HTERT RPE-1 (cell line): ENCODE data around the gene GPR35.

Source experiments
- in situ Hi-C: fragments of 300-500 bp; cut with MboI; formaldehyde crosslinking; loops from 4 replicates; pipeline ENCODE4 v1.14.3; 2020; ENCODE audit warnings: low sequenced_read_pairs

The GPR35 gene

DNA sequence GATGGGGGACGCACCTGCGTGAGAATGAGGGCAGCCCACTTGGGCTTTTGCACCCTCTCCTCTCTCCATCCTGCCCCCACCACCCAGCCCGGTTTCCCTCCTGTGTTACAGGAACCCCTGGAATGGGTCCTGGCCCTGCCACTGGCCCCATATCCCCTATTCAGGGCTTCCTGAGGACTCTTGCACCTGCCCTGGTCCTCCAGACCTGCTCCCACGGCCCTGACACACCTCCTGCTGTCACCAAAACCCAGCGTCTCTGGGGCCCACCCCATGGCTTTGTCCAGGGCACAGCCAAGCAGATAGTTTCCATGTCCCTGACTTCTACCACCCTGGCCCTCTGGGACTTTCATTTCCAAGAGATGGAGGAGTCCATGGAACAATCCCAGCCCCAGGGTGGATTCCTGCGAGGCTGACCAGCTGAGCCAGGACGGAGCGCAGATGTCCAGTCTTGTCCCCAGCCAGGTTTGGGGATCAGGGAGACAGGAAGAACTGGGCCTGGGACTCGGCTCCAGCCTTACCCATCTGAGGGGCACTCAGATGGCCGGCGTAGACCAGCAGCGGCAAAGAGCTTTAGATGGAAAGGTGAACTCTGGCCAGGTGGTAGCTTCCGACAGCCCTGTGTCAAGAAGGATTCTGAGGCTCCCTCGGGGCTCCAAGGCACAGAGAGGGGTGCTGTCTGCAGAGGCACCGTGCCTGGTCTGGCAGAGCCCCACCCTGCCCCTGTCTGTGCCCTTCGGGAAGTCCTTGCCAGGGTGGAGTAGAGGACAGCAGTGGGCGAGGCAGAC lies 12.0 kb downstream of the GPR35 start:
- in situ Hi-C loops, result no loop called here

DNA sequence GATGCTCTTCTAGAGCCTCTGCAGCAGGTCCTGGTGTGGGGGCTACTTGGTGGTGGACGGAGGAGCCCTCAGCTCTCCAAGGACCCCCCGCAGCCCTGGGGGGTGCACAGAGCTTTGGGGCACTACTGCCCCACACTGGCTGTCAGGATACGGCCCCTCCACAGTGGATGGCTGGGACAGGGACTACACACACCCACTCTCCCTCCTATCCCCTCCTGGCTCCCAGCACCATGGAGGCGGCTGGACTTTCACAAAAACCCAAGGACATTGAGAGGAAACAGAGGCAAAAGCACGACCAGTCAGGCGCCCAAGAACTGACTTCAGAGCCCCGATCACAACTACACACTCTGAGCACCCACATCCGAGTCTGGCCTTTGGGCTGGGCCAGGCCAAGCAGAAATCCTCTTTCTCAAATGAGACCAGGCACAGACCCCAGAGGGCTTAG lies 12.6 kb downstream of the GPR35 start:
- in situ Hi-C loops, result no loop called here

DNA sequence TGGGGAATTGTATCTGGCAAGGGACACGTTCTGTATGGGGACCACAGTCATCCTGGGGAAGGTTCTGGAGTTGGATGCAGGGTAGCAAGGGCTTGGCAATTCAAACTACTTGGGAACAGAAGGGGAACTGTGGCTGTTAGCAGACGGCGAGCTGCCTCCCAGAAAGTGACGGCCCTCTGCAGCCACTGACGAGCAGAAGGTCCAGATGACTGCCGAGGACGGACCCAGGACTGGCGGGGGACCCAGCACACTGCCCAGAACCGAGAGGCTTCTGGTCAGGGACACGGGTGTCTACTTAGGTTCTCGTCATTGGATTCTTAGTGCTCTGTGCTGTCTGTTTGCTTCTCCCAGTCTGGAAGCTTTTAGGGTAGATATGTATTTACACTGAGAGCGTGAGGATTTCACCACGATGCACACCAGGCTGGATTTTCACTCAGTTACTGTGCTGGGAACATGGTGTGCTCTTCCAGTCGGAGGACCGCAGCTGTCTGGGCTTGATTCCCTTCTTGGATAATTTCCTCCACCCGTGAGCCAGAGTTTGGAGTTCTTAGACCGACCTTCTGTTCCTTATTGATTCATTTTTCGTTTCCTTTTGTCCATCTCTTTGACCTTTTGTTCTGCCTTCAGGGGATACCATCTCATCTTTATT lies 13.4 kb downstream of the GPR35 start:
- in situ Hi-C loops, result no loop called here

DNA sequence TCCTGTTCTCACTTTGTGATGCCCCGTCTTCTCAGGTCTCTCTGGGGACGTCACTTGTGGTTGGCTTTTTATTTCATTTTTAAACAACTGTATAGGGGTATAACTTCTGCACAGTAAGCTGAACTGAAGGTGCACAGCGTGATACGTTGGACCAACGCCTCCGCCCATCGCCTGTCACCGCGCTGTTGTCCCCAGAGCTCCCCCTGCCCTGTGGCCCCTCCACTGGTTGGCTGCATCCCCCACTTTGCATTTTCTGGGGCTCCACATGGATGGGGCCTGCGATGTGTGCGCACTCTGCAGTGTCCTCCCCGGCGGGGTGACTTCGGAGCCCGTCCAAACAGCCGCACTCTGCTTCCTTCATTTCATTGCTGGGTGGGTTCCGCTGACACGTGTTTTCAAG lies 14.3 kb downstream of the GPR35 start:
- in situ Hi-C loops, result no loop called here

DNA sequence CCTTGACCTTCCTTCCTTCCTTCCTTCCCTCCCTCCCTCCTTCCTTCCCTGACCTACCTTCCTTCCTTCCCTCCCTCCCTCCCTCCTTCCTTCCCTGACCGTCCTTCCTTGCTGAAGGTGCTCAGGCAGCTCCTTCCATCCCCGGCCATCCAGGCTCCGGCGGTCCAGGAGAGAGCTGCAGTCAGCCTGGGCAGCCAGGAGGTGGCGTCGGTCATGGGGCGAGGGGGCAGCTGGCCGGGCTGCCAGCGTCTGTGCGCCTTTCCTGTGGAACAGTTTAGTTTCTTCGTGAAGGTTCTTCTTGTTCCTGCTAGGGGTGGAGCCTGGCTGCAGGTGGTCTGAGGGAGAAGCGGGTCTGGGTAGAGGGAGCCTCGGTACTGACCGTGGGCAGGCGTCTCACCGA lies 15.7 kb downstream of the GPR35 start:
- in situ Hi-C loops, result no loop called here

DNA sequence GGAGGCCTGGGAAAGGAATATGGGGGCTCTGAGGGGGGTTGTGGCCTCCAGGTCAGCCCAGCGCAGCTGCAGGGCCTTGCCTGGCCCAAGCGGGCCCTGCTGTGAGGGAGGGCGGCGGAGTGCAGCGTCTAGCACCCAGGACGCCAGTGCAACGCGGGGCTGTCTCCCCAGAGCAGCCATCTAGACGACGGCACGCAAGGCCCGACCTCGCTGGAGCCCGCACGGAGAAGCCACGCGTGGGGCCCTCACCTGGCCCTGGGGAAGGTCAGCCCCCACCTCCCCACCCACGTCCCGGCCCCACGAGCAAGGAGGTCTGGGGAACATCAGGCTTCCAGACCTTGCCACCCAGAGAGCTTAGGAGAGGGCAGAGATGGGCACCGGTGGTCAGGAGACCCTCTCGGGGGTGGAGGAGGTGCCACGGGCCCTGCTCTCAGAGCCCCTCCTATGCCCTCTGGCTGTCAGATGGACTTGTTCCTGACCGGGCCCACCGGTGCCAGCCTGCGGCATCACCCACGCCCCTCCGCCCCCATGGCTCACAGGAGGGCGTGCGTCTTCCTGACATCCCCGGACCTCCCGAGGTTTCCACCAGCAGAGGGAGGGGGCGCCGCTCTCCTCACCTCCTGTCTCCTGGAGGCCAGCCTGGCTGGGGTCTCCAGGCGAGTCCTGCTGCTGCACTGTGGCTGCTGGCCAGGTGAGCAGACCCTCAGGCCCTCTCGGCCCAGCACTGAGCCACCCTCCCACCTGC lies 17.0 kb downstream of the GPR35 start:
- in situ Hi-C loops, result no loop called here

DNA sequence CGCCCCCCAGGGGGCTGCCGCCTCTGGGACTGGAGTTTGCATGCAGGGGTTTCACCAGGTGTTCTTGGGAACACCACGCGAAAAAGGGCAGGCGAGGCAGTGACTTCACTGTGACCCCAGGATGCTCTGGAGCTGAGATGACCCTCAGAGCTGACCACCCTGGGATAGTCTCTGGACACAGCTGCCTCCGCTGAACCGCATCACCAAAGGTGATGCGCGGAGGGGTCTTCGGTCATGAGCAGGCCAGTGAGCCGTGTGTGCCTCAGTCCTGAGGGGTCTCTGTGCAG lies 17.5 kb downstream of the GPR35 start:
- in situ Hi-C loops, result no loop called here

DNA sequence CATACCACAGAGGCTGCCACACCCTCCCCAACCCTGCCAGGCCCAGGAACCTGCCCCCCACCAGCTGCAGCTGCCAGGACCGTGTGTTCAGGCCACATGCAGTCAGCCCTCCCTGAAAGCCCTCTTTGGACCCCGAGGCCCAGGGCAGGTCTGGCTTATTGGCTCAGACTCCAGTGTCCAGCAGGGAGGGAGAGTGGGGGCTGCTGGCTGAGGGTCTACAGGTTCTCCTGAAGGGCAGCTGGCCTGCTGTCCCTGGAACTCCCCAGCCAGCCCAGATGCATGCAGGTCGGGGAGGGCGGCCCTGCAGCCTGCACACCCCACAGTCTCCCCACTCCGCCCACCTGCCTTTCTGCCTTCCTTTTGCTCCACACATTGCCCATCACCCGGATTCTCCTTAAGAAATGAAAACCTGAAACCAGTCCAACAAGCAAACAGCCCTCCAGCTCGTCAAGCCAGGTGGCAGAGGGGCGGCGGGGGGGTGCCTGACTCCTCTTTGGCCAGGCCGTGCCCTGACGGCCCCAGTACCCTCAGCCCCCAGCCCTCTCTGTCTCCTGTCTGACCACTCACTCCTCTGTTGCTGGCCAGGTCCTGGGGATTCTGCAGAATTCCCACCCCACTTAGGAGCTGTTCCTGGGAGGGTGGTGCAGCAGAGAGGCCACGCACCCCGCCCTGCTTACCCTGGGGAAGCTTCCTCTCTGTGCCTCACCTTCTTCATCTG lies 18.0 kb downstream of the GPR35 start:
- in situ Hi-C loops, result no loop called here

DNA sequence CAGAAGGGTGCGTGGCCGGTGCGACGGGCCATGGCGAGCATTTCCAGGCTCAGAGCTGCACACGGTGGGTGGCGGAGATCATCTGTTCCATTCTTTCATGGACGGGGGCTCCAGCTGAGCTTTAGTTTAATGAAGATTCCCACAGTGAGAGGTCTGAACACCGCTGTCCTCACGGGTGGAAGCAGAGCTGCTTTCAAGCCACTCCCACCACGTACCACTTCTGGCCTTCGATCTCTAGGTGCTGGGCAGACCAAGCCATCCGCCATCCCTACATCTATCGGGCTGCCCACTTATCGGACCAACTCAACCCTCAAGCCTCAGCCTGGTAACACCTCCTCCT lies 18.5 kb downstream of the GPR35 start:
- in situ Hi-C loops, result no loop called here

DNA sequence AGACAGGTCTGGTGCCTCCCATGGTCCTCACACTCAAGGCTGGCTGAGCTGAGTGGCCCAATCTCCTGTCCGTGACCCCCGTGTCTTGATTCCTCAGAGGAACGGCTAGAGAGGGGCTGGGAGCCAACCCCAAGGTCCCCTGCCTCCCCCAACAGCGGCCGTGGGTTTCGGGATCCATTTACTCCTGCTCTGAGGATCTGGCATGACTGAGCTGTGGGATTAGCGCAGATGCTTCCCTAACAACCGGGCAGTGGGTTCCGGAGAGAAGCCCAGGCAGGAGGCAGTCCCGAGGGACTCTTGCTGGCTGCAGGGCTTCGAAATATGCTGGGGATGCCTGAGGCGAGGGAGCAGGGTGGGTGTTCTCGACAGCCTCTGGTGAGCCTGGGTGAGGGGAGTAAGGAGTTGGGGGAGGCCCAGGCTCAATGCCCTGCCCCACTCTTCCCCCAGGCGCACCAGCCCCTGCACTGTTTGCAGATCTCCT lies 18.9 kb downstream of the GPR35 start:
- in situ Hi-C loops, result no loop called here

DNA sequence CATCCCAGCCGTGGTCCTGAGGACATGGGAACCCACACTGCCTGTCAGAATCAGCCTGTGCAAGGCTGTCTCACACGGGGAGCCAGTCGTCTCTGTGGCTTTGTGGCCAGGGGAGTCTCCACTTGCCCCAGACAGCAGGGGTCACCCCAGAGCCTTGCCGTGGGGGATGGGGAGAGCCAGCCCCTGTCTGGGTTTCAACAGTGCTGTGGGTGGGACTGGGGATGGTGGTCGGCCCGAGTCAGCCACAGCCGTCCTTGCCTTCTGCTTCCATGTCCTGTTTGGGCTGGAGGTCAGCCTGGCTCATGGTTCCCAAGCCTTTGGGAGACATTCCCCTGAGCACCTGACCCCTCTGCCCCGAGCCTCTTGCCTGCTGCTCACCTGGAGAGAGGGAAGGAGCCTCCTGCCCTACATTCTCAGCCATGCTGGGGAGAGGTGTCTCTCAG lies 19.6 kb downstream of the GPR35 start:
- in situ Hi-C loops, result no loop called here

DNA sequence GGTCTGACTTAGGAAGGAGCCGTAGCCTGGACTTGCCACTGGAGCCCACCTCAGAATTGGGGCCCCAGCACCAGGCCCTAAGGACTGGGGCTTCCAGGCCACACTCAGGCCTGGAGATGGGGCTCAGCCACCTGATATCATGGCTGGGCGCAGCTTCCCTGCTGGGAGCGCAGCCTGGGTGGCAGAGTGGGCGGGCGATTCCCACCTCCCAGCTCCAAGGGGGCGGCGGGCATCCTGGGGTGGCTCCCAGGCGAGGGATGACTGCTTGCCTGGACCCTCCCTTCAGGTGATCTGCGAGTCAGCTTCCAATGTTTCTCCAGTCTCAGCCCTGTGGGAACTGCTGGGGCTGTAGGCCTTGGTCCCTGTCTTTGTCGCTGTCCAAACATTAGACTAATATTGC lies 20.1 kb downstream of the GPR35 start:
- in situ Hi-C loops, result no loop called here

DNA sequence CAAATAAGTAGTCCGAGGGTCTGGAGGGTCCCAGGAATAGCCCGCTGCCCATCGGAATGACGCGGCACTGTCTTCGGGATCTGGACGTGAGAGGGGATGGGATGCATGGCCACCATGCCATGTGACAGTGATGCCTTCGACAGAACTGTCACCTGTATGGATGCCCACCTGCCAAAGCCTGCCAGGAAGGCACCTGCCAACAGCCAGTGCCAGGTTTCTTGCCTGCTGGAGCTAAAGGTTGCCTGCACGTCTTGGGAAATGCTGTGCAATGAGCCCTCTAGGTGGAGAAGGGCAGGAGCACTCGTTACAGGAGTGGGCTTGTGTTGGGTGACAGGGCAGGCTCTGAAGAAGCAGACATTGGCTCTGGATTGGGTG lies 20.5 kb downstream of the GPR35 start:
- in situ Hi-C loops, result no loop called here

DNA sequence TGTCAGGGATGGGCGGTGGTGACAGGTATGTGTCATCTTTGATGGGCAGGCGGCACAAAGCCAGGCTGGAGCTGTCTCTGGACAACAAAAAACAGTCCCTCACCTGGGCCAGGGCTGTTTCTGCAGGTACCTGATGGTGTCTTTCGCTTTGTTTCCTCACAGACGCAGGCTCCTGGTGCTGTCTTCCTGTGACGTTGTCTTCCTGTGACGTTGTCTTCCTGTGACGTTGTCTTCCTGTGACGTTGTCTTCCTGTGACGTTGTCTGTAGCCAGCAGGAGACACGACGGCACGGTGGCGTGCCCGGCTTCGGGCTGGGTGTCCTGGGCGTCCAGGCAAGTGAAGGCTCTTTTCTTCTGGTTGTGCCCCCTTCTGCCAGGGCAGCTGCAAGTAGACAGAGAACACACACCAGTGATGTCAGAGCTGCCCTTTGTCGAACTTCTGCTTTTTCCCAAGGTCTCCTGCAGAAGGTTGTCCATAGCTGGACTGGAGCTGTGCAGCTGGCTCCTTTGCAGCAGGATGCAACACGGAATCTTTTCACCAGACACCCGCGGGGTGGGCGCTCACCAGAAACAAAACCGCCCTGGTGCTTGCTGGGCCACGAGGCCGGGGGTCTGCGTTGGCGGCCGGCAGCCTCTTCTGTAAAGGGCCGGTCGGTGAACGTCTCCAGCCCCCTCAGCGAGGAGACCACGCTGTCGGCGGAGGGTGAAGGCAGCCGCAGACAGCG lies 21.1 kb downstream of the GPR35 start:
- in situ Hi-C loops, result no loop called here

DNA sequence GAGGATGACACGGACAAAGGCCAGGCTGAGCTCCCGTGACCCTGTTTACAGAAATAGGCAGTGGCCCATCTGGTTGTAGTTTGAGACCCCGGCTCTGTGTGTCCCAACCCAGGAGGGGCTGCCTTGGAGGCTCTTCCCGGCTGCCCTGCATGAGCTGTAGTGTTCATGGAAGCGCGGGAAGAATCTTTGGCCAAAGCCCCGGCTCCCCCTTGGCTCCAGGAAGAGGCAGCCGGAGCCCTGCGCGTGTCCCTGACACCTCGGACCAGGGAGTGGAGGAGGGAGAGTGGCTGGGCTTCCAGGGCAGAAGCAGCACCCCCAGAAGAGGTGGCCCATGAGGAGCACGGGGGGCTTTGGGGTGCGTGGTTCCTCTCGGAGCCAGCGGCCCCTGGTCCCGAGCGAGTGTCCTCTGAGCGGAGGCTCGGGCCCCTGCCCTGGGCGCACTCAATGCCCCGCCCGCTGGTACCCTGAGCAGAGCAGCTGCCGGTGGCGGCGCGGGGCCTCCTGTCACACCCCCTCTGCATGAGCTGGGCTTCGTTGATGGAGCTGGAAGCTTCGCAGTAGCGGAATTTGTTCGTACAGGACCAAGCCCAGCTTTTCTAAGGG lies 21.7 kb downstream of the GPR35 start:
- in situ Hi-C loops, result no loop called here

DNA sequence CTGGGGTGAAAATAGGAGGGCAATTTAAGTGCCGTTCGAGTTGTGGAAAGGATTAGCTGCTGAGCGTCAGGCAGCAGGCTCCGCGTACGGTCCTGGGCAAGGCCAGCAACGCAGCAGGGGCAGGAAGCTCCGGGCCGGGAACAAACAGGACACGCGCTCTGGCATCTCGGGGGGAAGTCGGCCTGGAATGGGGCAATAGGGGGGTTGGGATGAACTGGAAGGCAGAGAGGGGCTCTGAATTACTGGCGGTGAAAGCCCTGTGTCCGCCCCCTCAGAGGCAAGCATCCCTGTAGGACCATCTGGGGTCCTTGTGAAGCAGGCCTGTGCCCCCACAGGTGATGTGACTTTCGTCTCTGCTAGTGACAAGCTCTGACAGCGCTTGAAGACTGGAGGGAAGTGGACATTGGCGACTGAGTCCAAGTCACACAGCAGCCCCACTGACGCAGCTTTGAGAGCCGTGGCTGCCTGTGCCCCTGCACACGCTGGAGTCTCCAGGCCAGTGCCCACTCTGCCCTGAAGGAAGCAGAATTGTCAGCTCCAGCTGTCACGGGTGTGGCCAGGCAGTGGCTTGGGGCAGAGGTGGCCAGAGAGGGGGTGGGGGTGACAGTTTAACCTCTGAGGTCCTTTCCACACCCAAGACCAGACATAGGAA lies 22.3 kb downstream of the GPR35 start:
- in situ Hi-C loops, result no loop called here

DNA sequence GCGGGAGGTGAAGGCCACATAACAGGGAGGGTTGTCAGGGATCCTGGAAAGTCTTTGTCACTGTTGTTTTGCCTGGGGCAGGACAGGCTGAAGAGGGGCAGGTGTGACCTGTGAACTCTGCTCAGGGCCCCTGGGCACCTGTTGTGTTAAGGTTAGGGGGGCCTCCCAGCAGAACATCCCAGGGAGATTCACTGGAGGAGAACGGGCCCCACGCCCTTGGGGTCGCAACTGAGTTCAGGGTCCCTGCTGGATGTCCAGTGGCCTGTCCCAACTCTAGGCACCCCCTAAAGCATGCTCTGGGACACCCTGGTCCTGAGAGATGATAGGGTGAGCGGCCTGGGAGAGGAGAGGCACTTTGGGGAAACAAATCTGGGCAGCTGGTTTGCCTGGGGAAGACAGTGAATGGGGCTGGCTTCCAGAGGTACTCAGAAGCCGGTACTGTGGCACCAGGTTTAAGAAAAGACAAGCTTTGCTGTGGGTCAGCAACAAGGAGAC lies 22.9 kb downstream of the GPR35 start:
- in situ Hi-C loops, result no loop called here

DNA sequence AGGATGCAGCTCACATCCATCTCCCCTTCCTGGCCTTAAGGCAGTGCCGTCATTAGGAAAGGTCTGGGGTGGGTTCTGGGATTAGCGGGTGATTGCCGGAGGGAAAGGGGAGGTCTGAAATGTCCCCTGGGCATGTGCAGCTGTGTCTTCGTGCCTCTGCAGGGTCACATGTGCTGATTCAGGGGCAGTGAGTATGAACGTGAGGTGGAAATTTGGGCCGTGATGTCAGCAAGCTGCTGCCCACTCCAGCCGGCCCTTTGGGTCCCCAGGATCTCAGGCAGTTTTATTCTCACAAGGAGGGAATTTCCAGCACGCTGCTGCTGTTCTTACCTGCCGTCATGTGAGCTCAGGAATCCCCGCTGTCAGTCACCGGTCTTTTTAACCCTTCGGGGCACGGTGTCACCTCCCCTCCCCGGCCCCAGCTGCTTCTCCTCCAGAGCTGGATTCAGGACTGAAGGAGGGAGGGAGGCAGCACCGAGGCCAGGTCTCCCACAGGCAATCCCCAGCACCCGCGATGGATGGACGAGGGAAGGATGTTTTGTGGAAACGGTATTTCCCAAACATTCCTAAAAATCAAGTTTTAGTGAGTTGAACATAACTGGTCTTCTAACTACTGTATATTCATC lies 23.5 kb downstream of the GPR35 start:
- in situ Hi-C loops, result no loop called here

DNA sequence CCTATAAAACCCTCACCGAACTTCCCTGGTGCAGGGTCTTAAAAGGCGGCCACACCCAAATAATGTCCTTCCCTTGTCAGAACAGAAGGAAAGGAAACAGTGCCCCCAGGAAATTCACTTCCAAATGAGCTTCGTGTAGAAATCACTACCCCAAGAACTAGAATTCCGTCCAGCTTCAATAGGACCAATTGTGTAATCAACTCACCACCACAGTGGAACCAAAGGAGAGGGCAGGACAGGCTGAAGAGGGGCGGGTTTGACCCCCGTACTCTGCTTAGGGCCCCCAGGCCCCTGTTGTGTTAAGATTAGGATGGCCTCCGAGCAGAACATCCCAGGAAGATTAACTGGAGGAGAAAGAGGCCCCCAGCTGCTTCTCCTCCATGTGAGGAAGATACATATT lies 24.1 kb downstream of the GPR35 start:
- in situ Hi-C loops, result no loop called here
